ENCODE data around the gene PDGFRA.

- TF ChIP-seq CTCF (IDR thresholded peaks at IDR 0.05 in 2 of 3, conservative IDR thresholded peaks at IDR 0.05 in 1 of 3; ENCODE audit: borderline replicate concordance in 1 of 3, insufficient read depth in 1 of 3, low read depth in 2 of 3, low read length in 2 of 3) (no peak), ATF3 (IDR thresholded peaks at IDR 0.05) (no peak), POLR2A (IDR thresholded peaks at IDR 0.05; ENCODE audit: borderline replicate concordance, extremely low read depth, insufficient read depth, insufficient read length) (no peak), YY1 (IDR thresholded peaks at IDR 0.05; ENCODE audit: extremely low read depth, insufficient replicate concordance, low read depth, low read length) (no peak), REST (IDR thresholded peaks at IDR 0.05; ENCODE audit: low read depth) (no peak), EGR1 (IDR thresholded peaks at IDR 0.05; ENCODE audit: low read depth) (no peak), TCF7L2 (IDR thresholded peaks at IDR 0.05; ENCODE audit: borderline replicate concordance, extremely low read depth, insufficient read depth, insufficient read length) (no peak), RAD21 (IDR thresholded peaks at IDR 0.05; ENCODE audit: low read depth) (no peak), EZH2phosphoT487 (IDR thresholded peaks at IDR 0.05; ENCODE audit: borderline replicate concordance) (no peak), JUND (IDR thresholded peaks at IDR 0.05) (no peak), MAX (IDR thresholded peaks at IDR 0.05) (no peak), POLR2AphosphoS5 (IDR thresholded peaks at IDR 0.05; ENCODE audit: low read depth, low read length) (no peak)
These were observed 3.3 kb upstream of the PDGFRA start for GRCh38 chr4:54225598-54226403.
